ENCODE data around the gene TMEM253. TPM values are rescaled to one million over a fixed set of nuclear protein-coding genes. Genes with fewer than 3 reads are reported as not detected.

The TMEM253 gene
- total RNA-seq, 1 experiment from 2014 or later = 0.98 TPM

- BruUV-seq (replicated peaks) = no TSS peak
- Histone ChIP-seq H3K4me3 (ENCODE audit: low read depth, low read length) (no peak overlapping the region), H3K9me3 (no peaks in the 10 kb centered on the region), H3K36me3 (ENCODE audit: control insufficient read depth, insufficient read depth, low read length) (no peaks in the 10 kb centered on the region), H3K4me1 (no peaks in the 10 kb centered on the region), H3K27me3 (replicated peaks; ENCODE audit: control insufficient read depth, insufficient read depth, low read length) (no peaks in the 10 kb centered on the region)
- ChIA-PET POLR2A (no interaction called here), CTCF (interaction anchor here (1.7 kb wide), 1 partner anchor 121 kb away, joined by 6 read pairs; no protein-coding TSS in a partner anchor)
- no peak for DNase-seq
- H3K27me3 Mint-ChIP-seq (ENCODE audit: insufficient read depth, unreplicated experiment) = no peaks in the 10 kb centered on the region
- peak; percentile 53 to 60 for TF ChIP-seq CTCF (IDR thresholded peaks at IDR 0.05; ENCODE audit: insufficient read depth in 1 of 2, low read depth in 1 of 2, low read length in 1 of 2, severe bottlenecking in 1 of 2, unreplicated experiment in 1 of 2)
- no peak overlapping the region for H3K27ac Mint-ChIP-seq (ENCODE audit: unreplicated experiment)
- H3K9me3 Mint-ChIP-seq (ENCODE audit: unreplicated experiment) = peaks cover 10% of the 10 kb centered on the region
- H3K36me3 Mint-ChIP-seq (ENCODE audit: insufficient read depth, unreplicated experiment) = no peaks in the 10 kb centered on the region
- intact Hi-C loops (cut with micrococcal nuclease; ENCODE audit: unreplicated experiment) = no loop called here
- H3K4me1 Mint-ChIP-seq (ENCODE audit: low read depth, unreplicated experiment) = peaks cover 13% of the 10 kb centered on the region
- no peak overlapping the region for H3K4me3 Mint-ChIP-seq (ENCODE audit: unreplicated experiment)
These were observed 35.2 kb downstream of the TMEM253 start for GRCh38 chr14:21136024-21136423.

DNA sequence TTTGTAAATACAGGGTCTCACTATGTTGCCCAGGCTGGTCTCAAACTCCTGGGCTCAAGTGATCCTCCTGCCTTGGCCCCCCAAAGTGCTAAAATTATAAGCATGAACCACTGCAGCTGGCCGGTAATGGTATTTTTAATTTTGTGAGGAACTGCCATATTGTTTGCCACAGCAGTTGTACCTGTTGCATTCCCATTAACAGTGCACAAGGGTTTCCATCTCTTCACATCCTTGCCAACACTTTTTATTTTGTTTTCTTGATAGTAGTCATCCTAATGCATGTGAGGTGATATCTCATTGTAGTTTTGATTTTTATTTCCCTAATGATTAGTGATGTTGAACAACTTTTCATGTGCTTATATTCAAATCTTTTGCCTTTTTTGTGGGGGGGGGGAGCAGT, 41.5 kb downstream of the TMEM253 start:
- TF ChIP-seq CTCF (IDR thresholded peaks at IDR 0.05; ENCODE audit: insufficient read depth in 1 of 2, low read depth in 1 of 2, low read length in 1 of 2, severe bottlenecking in 1 of 2, unreplicated experiment in 1 of 2) = no peak
- H3K4me3 Mint-ChIP-seq (ENCODE audit: unreplicated experiment) = no peak overlapping the region
- no peaks in the 10 kb centered on the region for H3K4me1 ChIP-seq
- H3K27me3 Mint-ChIP-seq (ENCODE audit: insufficient read depth, unreplicated experiment) = no peaks in the 10 kb centered on the region
- DNase-seq = no peak
- BruUV-seq (replicated peaks) = no TSS peak
- peaks cover 29% of the 10 kb centered on the region for H3K9me3 Mint-ChIP-seq (ENCODE audit: unreplicated experiment)
- ChIA-PET CTCF (no interaction called here), POLR2A (no interaction called here)
- H3K9me3 ChIP-seq = peaks cover 13% of the 10 kb centered on the region
- H3K27me3 ChIP-seq (replicated peaks; ENCODE audit: control insufficient read depth, insufficient read depth, low read length) = no peaks in the 10 kb centered on the region
- H3K4me3 ChIP-seq (ENCODE audit: low read depth, low read length) = no peak overlapping the region
- H3K4me1 Mint-ChIP-seq (ENCODE audit: low read depth, unreplicated experiment) = no peaks in the 10 kb centered on the region
- intact Hi-C loops (cut with micrococcal nuclease; ENCODE audit: unreplicated experiment) = no loop called here
- no peaks in the 10 kb centered on the region for H3K36me3 Mint-ChIP-seq (ENCODE audit: insufficient read depth, unreplicated experiment)
- no peak overlapping the region for H3K27ac Mint-ChIP-seq (ENCODE audit: unreplicated experiment)
- no peaks in the 10 kb centered on the region for H3K36me3 ChIP-seq (ENCODE audit: control insufficient read depth, insufficient read depth, low read length)

DNA sequence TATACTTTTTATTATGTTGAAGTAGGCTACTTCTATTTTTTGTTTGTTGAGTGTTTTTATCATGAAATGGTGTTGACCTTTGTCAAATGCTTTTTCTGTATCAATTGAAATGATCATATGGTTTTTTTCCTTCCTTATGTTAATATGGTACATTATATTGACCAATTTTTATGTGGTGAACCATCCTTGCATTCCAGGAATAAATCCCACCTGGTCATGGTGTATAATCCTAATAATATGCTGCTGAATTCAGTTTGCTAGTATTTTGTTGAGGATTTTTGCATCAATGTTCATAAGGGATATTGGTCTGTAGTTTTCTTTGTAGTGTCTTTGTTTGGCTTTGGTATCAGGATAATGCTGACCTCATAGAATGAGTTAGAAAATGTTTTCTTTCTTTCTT, 44.6 kb downstream of the TMEM253 start:
- intact Hi-C loops (cut with micrococcal nuclease; ENCODE audit: unreplicated experiment) = no loop called here
- H3K27ac Mint-ChIP-seq (ENCODE audit: unreplicated experiment) = no peak overlapping the region
- no peak overlapping the region for H3K4me3 Mint-ChIP-seq (ENCODE audit: unreplicated experiment)
- DNase-seq = no peak
- Histone ChIP-seq H3K4me3 (ENCODE audit: low read depth, low read length) (no peak overlapping the region), H3K36me3 (ENCODE audit: control insufficient read depth, insufficient read depth, low read length) (no peaks in the 10 kb centered on the region), H3K4me1 (no peaks in the 10 kb centered on the region), H3K27me3 (replicated peaks; ENCODE audit: control insufficient read depth, insufficient read depth, low read length) (no peaks in the 10 kb centered on the region), H3K9me3 (peaks cover 13% of the 10 kb centered on the region)
- H3K9me3 Mint-ChIP-seq (ENCODE audit: unreplicated experiment) = peaks cover 29% of the 10 kb centered on the region
- BruUV-seq (replicated peaks) = no TSS peak
- H3K4me1 Mint-ChIP-seq (ENCODE audit: low read depth, unreplicated experiment) = no peaks in the 10 kb centered on the region
- H3K36me3 Mint-ChIP-seq (ENCODE audit: insufficient read depth, unreplicated experiment) = no peaks in the 10 kb centered on the region
- H3K27me3 Mint-ChIP-seq (ENCODE audit: insufficient read depth, unreplicated experiment) = no peaks in the 10 kb centered on the region
- CTCF ChIA-PET = no interaction called here
- POLR2A ChIA-PET = no interaction called here
- no peak for TF ChIP-seq CTCF (IDR thresholded peaks at IDR 0.05; ENCODE audit: insufficient read depth in 1 of 2, low read depth in 1 of 2, low read length in 1 of 2, severe bottlenecking in 1 of 2, unreplicated experiment in 1 of 2)
